Epidermal melanocyte (primary cell): ENCODE data around the gene ADIPOQ.
"Not testable (repeated sequence)": the region's sequence is repeated elsewhere in the genome, so short reads cannot be mapped to it uniquely, and the experiment has no call there.

Experiments used
- DNase-seq: peaks from one replicate; pipeline ENCODE4 v3.0.0; 2011; ENCODE audit warnings: low spot score; ENCODE audit not compliant: insufficient read length

Gene ADIPOQ

GRCh38 chr3:186901135-186901734 lies 58.7 kb downstream of the ADIPOQ start:
- no peak for DNase-seq

- no peak for DNase-seq
These were observed 59.6 kb downstream of the ADIPOQ start for GRCh38 chr3:186902154-186902553.

- DNase-seq: no peak
These were observed 60.2 kb downstream of the ADIPOQ start for GRCh38 chr3:186902713-186903112.

GRCh38 chr3:186903676-186904075 lies 61.2 kb downstream of the ADIPOQ start:
- DNase-seq: not testable (repeated sequence)

- DNase-seq: not testable (repeated sequence)
These were observed 64.6 kb downstream of the ADIPOQ start for GRCh38 chr3:186907075-186907474.
